K562 (cell line): ENCODE measurements around the gene LASP1. TPM values are rescaled to one million over a fixed set of nuclear protein-coding genes. Genes with fewer than 3 reads are reported as not detected.

ENCODE experiments used
- ARID1B ChIP-seq: fragments of 450-650 bp; IDR thresholded peaks from 2 replicates; pipeline ENCODE4 v1.6.1; 2016; ENCODE audit warnings: antibody characterized with exemption, mild to moderate bottlenecking, inconsistent platforms
- ATF1 ChIP-seq, 2 experiments: fragments of 450-650 bp in 1 of 2; IDR thresholded peaks; 2 replicates each; pipeline ENCODE4 v1.6.1; 2016; ENCODE audit warnings: missing compliant biosample characterization in 1 of 2, missing genetic modification characterization in 1 of 2
- BMI1 ChIP-seq: fragments of 150-350 bp; IDR thresholded peaks from 2 replicates; pipeline ENCODE4 v1.6.1; 2014; ENCODE audit warnings: low read length
- BRF1 ChIP-seq: IDR thresholded peaks from 3 replicates; pipeline ENCODE4 v1.6.1; 2011; ENCODE audit warnings: borderline replicate concordance, mild to moderate bottlenecking; ENCODE audit not compliant: insufficient read length; ENCODE audit errors: extremely low read depth
- FOSL1 ChIP-seq: fragments of 200-800 bp; sonication (Bioruptor generic); conservative IDR thresholded peaks from 2 replicates; pipeline ENCODE4 v1.6.1; 2016; ENCODE audit warnings: missing genetic modification characterization, missing compliant biosample characterization
- FOXP4 ChIP-seq: sonication (generic); formaldehyde crosslinking; IDR thresholded peaks from 2 replicates; pipeline ENCODE4 v1.8.0; 2022; ENCODE audit warnings: mild to moderate bottlenecking, missing genetic modification reagents, borderline replicate concordance
- HCFC1 ChIP-seq: IDR thresholded peaks from 2 replicates; pipeline ENCODE4 v1.6.1; 2012; ENCODE audit warnings: low read depth, low read length, improper control_type of control experiment
- HES1 ChIP-seq: fragments of 450-650 bp; IDR thresholded peaks from 2 replicates; pipeline ENCODE4 v1.6.1; 2016; ENCODE audit warnings: low read depth, mild to moderate bottlenecking, moderate library complexity
- KLF1 ChIP-seq: fragments of 450-650 bp; IDR thresholded peaks from 2 replicates; pipeline ENCODE4 v1.6.1; 2016; ENCODE audit warnings: missing genetic modification characterization, missing compliant biosample characterization
- PCBP1 ChIP-seq: fragments of 200-400 bp; formaldehyde crosslinking; IDR thresholded peaks from 2 replicates; pipeline ENCODE4 v1.6.1; 2018; ENCODE audit warnings: mild to moderate bottlenecking, low read depth, low read length; ENCODE audit not compliant: poor library complexity, severe bottlenecking
- PHF8 ChIP-seq: fragments of 200-600 bp; sonication (generic); IDR thresholded peaks from 2 replicates; pipeline ENCODE4 v1.6.1; 2012; ENCODE audit warnings: mixed run types, mild to moderate bottlenecking, inconsistent platforms, low read length, moderate library complexity, borderline replicate concordance
- RBM14 ChIP-seq: fragments of 200-400 bp; formaldehyde crosslinking; IDR thresholded peaks from 2 replicates; pipeline ENCODE4 v1.6.1; 2018; ENCODE audit warnings: low read depth, mild to moderate bottlenecking, low read length, moderate library complexity, borderline replicate concordance; ENCODE audit not compliant: insufficient read depth
- RBM39 ChIP-seq: fragments of 200-400 bp; formaldehyde crosslinking; optimal IDR thresholded peaks from 2 replicates; pipeline ENCODE3; 2018; ENCODE audit warnings: low read depth, low read length
- SNRNP70 ChIP-seq: fragments of 200-400 bp; formaldehyde crosslinking; optimal IDR thresholded peaks from 2 replicates; pipeline ENCODE3; 2017; ENCODE audit warnings: low read depth, low read length
- SREBF1 ChIP-seq: fragments of 150-350 bp; IDR thresholded peaks from 2 replicates; pipeline ENCODE4 v1.6.1; 2014; ENCODE audit warnings: antibody characterized with exemption, low read depth, low read length, borderline replicate concordance
- USF2 ChIP-seq: sonication (generic); formaldehyde crosslinking; IDR thresholded peaks from 2 replicates; pipeline ENCODE4 v1.5.0; 2020; ENCODE audit warnings: missing genetic modification reagents
- ZNF354B ChIP-seq: fragments of 250-450 bp; sonication (Bioruptor Pico); IDR thresholded peaks from 2 replicates; pipeline ENCODE4 v1.4.0; 2020
- ZNF408 ChIP-seq: fragments of 250-450 bp; sonication (Bioruptor Pico); IDR thresholded peaks from 2 replicates; pipeline ENCODE4 v1.4.0; 2020; ENCODE audit warnings: low read depth, mild to moderate bottlenecking, moderate library complexity
- ZNF778 ChIP-seq: fragments of 450-650 bp; formaldehyde crosslinking; IDR thresholded peaks from 2 replicates; pipeline ENCODE4 v1.4.0; 2020; ENCODE audit warnings: mild to moderate bottlenecking, moderate library complexity
- polyA plus RNA-seq, 8 experiments: library from polyadenylated mRNA; depleted of rRNA in 4 of 8; stranded (reverse) in 5 of 8; unstranded in 3 of 8; fragments of >200 nt; fragmentation: Nextera tagmentation in 2 of 8; fragmentation: Illumina TruSeq in 1 of 8; extraction: Ambion mirVana in 2 of 8; extraction: Trizol in 1 of 8; gene quantifications; 2 replicates each; pipeline versions ENCODE4 v1.2.1 to v1.2.3, GENCODE V29; 2011 to 2014; ENCODE audit warnings: inconsistent platforms in 1 of 8, missing spikeins in 1 of 8
- total RNA-seq, 7 experiments: library from RNA; depleted of rRNA in 6 of 7; stranded (reverse); fragments of >200 nt in 6 of 7; fragmentation: Illumina TruSeq in 2 of 7; extraction: Trizol in 2 of 7; gene quantifications; 2 replicates each; pipeline versions ENCODE4 v1.2.1 to v1.2.3, GENCODE V29; 2011 to 2021; ENCODE audit warnings: low replicate concordance in 1 of 7
- TF ChIP-seq, protein P1 (sequence below): sonication (generic); formaldehyde crosslinking; IDR thresholded peaks from 2 replicates; pipeline ENCODE4 v1.8.0; 2022; ENCODE audit warnings: mild to moderate bottlenecking, low read depth, missing genetic modification reagents
- TF ChIP-seq, protein P2 (sequence below): fragments of 250-450 bp; sonication (Bioruptor Pico); IDR thresholded peaks from 2 replicates; pipeline ENCODE4 v1.8.0; 2021; ENCODE audit warnings: mild to moderate bottlenecking, moderate library complexity

LASP1 gene
- total and polyA plus RNA-seq, 9 of the 15 experiments (the other 6 are each of a cell fraction or from before 2014, with no cell fraction given) = 23.0 to 125 (median 55.3) TPM

DNA sequence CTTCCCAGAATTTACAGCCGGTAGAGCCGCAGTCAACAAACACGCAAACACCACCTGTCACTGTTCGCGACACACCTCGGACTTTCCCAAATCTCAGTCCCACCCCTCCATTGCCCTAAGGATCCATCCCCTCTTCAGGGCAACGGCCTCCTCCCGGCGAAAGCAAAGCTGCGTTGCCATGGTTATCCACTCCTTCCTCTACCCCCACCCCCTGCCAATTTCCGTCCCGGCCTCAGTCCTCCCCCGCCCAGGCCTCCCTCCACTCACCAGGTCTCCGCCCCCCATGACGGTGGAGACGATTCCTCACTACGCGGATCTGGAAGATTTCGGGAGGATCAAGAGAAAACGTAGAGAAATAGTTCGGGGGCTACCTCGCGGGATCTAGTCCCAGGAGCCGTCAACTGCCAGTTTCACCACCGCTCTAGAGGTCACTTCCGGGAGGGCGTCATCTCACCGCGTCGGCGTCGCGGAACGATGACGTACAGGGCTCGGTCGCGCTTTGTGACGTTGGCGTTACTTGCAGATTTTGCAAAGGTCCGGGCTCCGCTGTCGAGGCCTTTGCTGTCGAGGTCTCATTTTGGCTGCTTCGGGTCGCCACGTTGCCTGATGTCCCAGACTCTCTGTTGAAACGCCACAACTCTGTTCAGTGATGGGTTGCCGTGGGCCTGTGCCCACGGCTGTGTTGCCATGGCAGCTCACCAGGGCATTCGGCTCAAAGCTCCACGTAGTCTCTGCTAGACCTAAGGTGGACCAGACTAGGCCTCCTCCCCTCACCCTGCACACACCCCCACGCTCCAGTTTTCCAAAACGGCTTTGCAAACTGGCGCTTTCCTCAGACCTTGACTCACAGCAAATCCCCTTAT lies 44.7 kb upstream of the LASP1 start, which contains the start of gene CWC25 (continued):
- TF ChIP-seq FOXP4 (CRISPR knock-in tag) = no peak
- TF ChIP-seq, protein P1, sequence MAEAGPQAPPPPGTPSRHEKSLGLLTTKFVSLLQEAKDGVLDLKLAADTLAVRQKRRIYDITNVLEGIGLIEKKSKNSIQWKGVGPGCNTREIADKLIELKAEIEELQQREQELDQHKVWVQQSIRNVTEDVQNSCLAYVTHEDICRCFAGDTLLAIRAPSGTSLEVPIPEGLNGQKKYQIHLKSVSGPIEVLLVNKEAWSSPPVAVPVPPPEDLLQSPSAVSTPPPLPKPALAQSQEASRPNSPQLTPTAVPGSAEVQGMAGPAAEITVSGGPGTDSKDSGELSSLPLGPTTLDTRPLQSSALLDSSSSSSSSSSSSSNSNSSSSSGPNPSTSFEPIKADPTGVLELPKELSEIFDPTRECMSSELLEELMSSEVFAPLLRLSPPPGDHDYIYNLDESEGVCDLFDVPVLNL (CRISPR knock-in tag) = no peak
- TF ChIP-seq PHF8 = peak; percentile 87
- TF ChIP-seq, protein P2, sequence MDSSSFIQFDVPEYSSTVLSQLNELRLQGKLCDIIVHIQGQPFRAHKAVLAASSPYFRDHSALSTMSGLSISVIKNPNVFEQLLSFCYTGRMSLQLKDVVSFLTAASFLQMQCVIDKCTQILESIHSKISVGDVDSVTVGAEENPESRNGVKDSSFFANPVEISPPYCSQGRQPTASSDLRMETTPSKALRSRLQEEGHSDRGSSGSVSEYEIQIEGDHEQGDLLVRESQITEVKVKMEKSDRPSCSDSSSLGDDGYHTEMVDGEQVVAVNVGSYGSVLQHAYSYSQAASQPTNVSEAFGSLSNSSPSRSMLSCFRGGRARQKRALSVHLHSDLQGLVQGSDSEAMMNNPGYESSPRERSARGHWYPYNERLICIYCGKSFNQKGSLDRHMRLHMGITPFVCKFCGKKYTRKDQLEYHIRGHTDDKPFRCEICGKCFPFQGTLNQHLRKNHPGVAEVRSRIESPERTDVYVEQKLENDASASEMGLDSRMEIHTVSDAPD (CRISPR knock-in tag) = no peak
- peak; percentile 79; the same call in 1 of the 2 replicates for TF ChIP-seq SREBF1
- TF ChIP-seq ZNF778 (CRISPR knock-in tag) = no peak
- TF ChIP-seq HCFC1 = peak; percentile 97
- TF ChIP-seq KLF1 (tag) = peak; percentile 69; the same call in 1 of the 2 replicates
- TF ChIP-seq SNRNP70 = no peak
- peak; percentile 11; the same call in 1 of the 2 replicates for TF ChIP-seq ARID1B
- no peak for TF ChIP-seq PCBP1
- TF ChIP-seq USF2 (CRISPR knock-in tag) = no peak
- no peak for TF ChIP-seq RBM39
- no peak for TF ChIP-seq ZNF408 (CRISPR knock-in tag)
- no peak for TF ChIP-seq HES1
- TF ChIP-seq BMI1 = no peak
- TF ChIP-seq FOSL1 (tag) = peak; percentile 41; the same call in 1 of the 2 replicates
- TF ChIP-seq BRF1 = no peak
- no peak for TF ChIP-seq RBM14
- peak; percentile 100 for TF ChIP-seq ATF1 (CRISPR knock-in tag; IDR thresholded peaks at IDR 0.05)
- peak; percentile 100 for TF ChIP-seq ATF1 (tag; IDR thresholded peaks at IDR 0.05)
- TF ChIP-seq ZNF354B (CRISPR knock-in tag) = no peak
